GM12891 (cell line): Measurements from ENCODE around the gene SLC25A12.
A peak's percentile ranks its signal among the peaks of the same experiment; 100 is the strongest.

Source experiments
- DNase-seq: peaks from one replicate; pipeline ENCODE4 v3.0.0; 2011; ENCODE audit warnings: low spot score; ENCODE audit not compliant: insufficient read length
- FAIRE-seq: peaks from 2 replicates; lab custom pipeline; 2011; peaks lifted over from hg19 to GRCh38; lab: Jason Lieb, UNC
- PAX5 ChIP-seq: IDR thresholded peaks from 2 replicates; pipeline ENCODE4 v1.6.1; 2011; ENCODE audit warnings: low read length, moderate library complexity, mild to moderate bottlenecking; ENCODE audit not compliant: insufficient read depth, severe bottlenecking
- POLR2A ChIP-seq: IDR thresholded peaks from 2 replicates; pipeline ENCODE4 v1.6.1; 2011; ENCODE audit warnings: low read depth, low read length, control low read depth
- POLR2AphosphoS5 ChIP-seq: IDR thresholded peaks from 2 replicates; pipeline ENCODE4 v1.6.1; 2011; ENCODE audit warnings: low read depth, low read length, control low read depth
- POU2F2 ChIP-seq: IDR thresholded peaks from 2 replicates; pipeline ENCODE4 v1.6.1; 2011; ENCODE audit warnings: low read depth, mild to moderate bottlenecking, control low read depth, low read length, moderate library complexity
- SPI1 ChIP-seq: IDR thresholded peaks from 2 replicates; pipeline ENCODE4 v1.6.1; 2011; ENCODE audit warnings: low read depth, low read length, control low read depth
- TAF1 ChIP-seq: IDR thresholded peaks from 2 replicates; pipeline ENCODE4 v1.6.1; 2011; ENCODE audit warnings: low read depth, low read length, control low read depth

Gene SLC25A12

DNA sequence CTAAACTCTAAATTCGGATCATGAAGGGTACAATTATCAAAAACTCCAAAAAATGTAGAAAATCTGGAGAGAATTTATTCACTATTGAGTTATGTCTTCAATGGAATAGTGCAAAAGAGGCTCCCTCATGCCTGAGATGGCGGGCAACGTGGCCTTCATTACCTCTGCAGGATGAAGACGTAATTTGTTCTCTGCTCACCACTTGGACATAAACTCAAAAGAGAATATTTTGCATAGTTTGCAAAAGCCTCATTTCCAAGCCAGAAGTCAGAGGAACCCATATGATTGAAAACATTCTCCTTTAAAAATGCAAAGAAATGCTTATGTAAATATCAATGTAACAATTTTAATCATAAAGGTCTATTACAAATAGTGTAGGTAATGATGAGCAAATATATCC lies 58.7 kb downstream of the SLC25A12 start:
- DNase-seq (no peak), FAIRE-seq (peak; percentile 16)
- no peak for TF ChIP-seq PAX5
- no peak for TF ChIP-seq POLR2AphosphoS5
- TF ChIP-seq POU2F2, result no peak

DNA sequence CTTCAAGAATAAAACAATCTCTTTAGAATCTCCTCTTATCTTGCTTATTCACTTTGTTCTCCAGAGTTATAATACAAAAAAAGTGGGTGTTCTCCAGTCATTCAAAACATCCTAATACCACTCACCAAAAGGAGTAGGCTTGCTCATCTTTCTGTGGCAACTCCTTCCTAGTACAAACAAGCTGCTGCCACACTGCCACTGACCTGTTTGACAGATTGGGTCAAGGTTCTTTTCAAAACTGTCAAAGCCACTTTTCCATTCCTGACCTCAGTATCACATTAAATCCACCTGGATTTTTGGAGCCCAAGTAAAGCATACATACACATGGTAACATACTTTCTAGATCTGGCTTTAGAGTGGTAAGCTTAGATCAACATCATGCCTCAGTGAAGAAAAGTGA lies 59.8 kb downstream of the SLC25A12 start:
- DNase-seq, result no peak
- TF ChIP-seq TAF1 (no peak), PAX5 (no peak), POLR2A (no peak), POLR2AphosphoS5 (no peak), SPI1 (no peak), POU2F2 (no peak)
- no peak for FAIRE-seq

DNA sequence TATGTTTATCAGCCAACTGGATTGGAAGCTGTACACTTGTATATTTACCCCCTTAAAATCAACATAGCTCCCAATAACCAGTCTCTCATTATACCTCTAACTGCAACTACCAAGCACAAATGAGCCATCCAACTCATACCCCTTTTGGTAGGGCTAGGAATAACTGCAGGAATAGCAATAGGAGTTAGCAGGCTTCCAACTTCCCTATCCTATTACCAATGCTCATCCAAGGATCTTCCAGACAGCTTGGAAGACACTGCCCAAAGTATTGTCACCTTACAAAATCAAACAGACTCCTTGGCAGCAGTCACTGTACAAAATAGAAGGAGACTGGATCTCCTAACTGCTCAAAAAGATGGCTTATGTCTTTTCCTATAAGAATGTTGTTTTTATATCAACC lies 61.6 kb downstream of the SLC25A12 start:
- no peak for DNase-seq
- TF ChIP-seq SPI1 (no peak), PAX5 (no peak), POLR2A (no peak), TAF1 (no peak), POU2F2 (no peak), POLR2AphosphoS5 (no peak)
- FAIRE-seq, result no peak

DNA sequence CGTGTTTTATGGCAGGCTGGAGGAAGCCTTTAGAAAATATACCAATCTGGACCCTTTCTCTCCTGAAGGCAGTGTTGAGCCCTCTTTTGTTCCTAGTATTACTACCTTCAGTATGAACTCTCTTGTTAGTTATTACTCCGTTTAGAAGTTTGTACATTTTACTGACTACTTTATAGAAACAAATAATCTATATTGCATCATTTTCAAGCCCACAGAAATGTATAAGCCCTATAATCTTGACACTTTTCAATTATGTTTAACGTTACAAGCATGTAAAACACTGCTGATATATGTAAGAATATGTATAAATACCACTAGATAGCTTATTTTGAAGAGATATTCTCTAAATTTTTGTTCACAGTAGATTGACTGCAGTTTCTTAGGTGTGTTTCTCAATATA lies 64.0 kb downstream of the SLC25A12 start:
- no peak for FAIRE-seq
- TF ChIP-seq POU2F2 (no peak), POLR2AphosphoS5 (no peak), TAF1 (no peak), POLR2A (no peak), PAX5 (no peak), SPI1 (no peak)
- no peak for DNase-seq

DNA sequence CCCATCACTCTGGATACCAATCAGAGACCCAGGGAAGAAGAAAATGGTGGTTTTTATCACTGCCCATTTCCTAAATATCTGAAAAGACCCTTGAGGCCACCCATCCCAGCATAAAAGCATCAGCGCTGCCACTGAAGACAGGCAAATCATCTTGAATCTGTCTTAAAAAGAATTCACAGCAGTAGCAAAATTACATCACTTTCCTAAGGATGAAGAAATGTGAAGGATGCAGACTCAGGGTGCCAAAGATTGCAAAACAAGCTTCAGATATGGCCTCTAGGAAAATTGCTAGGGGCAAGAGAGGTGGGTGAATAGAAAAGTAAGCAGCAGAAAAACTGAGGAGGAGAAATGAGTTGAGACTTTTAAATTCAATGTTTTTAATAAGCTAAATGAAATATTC lies 70.0 kb downstream of the SLC25A12 start:
- no peak for FAIRE-seq
- DNase-seq, result no peak
- TF ChIP-seq SPI1 (no peak), POLR2A (no peak), POLR2AphosphoS5 (no peak), PAX5 (no peak), POU2F2 (no peak), TAF1 (no peak)

DNA sequence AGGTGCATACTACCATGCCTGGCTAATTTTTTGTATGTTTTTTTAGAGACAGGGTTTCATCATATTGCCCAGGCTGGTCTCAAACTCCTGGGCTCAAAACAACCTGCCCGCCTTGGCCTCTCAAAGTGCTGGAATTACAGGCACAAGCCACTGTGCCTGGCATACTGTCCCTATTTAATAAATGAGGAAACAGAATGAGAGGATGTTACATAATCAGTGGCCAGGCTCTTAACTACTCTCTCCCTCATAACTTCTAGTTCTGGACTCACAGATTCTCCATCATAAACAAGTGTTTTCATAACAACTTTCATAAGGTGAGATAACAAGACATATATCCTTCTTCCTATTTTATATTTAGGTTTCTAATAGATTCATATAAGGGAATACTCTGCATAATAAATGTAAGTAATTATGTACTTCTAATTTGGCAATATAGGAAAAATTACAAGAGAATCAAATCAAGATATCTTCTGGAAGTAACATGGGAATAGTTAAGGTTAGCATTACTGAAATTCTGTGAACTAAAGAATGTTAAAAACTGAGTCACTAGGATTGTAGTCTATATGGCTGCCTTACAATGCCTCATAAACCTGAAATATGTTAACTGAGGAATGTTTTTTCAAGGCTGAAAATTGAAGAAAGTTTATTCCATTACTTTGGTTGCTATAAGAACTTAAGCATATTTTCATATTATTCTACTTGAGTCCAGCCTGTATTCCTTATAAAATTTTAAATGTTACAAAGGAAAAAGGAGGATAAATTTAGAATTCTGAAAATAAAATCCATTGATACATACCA lies 71.3 kb downstream of the SLC25A12 start:
- DNase-seq, result no peak
- TF ChIP-seq POU2F2 (no peak), POLR2A (no peak), PAX5 (no peak), TAF1 (no peak)
- no peak for FAIRE-seq

DNA sequence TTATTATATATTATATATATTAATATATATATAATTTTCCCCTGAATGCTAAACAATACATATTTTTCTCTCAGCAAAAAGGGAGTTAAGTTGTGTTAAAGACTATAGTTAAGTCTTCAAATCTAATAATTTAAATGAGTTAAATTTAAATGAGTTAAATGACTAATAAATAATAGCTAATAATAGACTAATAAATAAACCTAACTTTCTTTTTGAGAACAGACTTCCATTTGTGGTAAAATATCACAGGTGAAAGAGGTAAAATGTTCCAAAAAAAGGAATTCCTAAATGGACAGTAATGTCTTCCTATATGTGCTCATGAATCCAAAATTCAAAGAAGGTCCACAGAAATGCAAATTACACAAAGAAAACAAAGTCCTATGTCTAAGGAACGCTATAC lies 74.6 kb downstream of the SLC25A12 start:
- TF ChIP-seq POU2F2, result no peak
- TF ChIP-seq POLR2A, result no peak
- no peak for TF ChIP-seq TAF1
- TF ChIP-seq POLR2AphosphoS5, result no peak
- TF ChIP-seq SPI1, result no peak
- TF ChIP-seq PAX5, result no peak
- FAIRE-seq, result no peak
- no peak for DNase-seq

DNA sequence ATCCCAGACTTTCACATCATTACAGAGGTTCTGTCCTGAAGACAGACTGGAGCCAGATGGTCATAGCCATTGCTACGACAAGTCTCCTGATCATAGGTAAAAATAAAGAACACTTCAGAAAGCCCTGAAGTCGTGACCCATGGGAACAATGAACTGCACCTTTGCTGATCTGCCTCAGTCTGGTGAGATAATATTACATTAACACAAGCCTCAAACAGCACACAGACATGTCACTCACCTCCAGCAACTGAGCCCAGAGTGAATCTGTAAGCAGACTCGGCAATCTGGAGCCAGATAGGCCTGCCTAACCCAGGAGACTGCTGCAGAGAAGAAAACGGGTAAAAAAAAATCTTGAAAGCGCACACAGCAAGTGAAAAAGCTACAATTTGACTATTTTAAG lies 79.2 kb downstream of the SLC25A12 start:
- FAIRE-seq (no peak), DNase-seq (no peak)
- no peak for TF ChIP-seq POLR2A
- no peak for TF ChIP-seq SPI1
- no peak for TF ChIP-seq TAF1
- TF ChIP-seq POU2F2, result no peak
- no peak for TF ChIP-seq POLR2AphosphoS5
- TF ChIP-seq PAX5, result no peak

DNA sequence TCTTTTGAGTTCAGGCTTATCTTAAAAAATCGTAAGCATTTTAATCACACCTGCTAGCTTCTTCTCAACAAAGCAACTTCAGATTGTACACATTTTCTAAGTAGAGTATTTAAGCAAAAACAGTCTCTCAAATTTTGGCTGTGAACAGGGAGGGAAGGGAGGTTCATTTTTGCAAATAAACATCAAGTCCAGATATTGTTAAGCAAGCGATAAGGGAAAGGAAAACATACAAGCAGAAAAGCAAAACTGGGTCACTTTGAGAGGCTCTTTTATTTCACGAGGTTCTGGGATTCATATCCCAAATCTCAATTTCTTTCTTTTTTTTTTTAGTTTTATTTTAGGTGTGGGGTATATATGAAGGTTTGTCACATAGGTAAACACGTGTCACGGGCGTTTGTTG lies 79.9 kb downstream of the SLC25A12 start:
- TF ChIP-seq PAX5 (no peak), TAF1 (no peak), POLR2AphosphoS5 (no peak), SPI1 (no peak), POU2F2 (no peak), POLR2A (no peak)
- FAIRE-seq (no peak), DNase-seq (no peak)

DNA sequence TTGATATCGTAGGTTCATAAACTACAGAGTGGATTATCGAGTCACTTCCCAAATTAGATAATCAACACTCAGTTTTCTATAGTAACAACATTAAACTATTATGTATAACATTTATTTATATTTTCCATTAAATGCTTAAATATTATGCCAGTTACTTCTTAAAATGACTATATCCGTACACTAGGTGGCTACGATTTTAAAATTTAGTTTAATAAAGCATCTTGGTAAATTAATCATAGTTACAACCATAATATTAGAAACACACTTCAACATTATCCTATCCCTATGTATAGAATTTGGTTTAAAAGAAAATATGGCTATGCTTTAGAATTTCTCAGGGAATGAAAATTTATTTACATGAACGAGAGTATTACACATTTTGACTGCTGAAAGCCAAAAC lies 80.3 kb downstream of the SLC25A12 start:
- FAIRE-seq (no peak), DNase-seq (no peak)
- TF ChIP-seq PAX5 (no peak), TAF1 (no peak), SPI1 (no peak), POU2F2 (no peak), POLR2AphosphoS5 (no peak), POLR2A (no peak)

DNA sequence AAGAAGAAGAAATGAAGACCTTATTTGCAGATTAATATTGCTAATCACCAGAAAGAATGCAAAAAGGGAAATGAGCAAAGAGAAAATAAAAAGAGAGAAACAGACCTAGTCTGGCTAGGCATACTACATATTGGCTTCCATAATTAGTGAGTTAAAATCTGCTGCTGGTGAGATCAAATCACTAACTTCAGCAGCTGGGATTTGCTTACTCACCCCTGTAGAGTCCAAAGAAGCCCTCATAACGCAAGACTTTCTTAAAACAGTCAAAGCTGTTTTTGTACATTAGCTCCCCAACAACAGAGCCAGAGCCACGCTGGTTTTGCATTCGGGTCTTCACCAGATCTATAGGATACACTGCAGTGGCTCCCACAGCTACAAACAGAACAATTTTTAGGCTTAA lies 80.9 kb downstream of the SLC25A12 start:
- TF ChIP-seq SPI1 (no peak), POU2F2 (no peak), TAF1 (no peak), POLR2AphosphoS5 (no peak), PAX5 (no peak), POLR2A (no peak)
- FAIRE-seq (no peak), DNase-seq (no peak)
